BLaER1 (cell line): Measurements from ENCODE around the gene TRAF2.
A peak's percentile ranks its signal among the peaks of the same experiment; 100 is the strongest.

ENCODE experiments used
- H3K27ac ChIP-seq: shearing (Covaris generic); formaldehyde crosslinking; 2 replicates; pipeline ENCODE4 v1.8.1; 2022
- H3K27me3 ChIP-seq: shearing (Covaris generic); formaldehyde crosslinking; 2 replicates; pipeline ENCODE4 v1.8.1; 2022
- H3K36me3 ChIP-seq: shearing (Covaris generic); formaldehyde crosslinking; 2 replicates; pipeline ENCODE4 v1.8.1; 2022
- H3K4me1 ChIP-seq: shearing (Covaris generic); formaldehyde crosslinking; 2 replicates; pipeline ENCODE4 v1.8.1; 2022
- H3K4me2 ChIP-seq: shearing (Covaris generic); formaldehyde crosslinking; 2 replicates; pipeline ENCODE4 v1.8.1; 2022
- H3K4me3 ChIP-seq: shearing (Covaris generic); formaldehyde crosslinking; 2 replicates; pipeline ENCODE4 v1.8.1; 2022
- H3K9ac ChIP-seq: shearing (Covaris generic); formaldehyde crosslinking; 2 replicates; pipeline ENCODE4 v1.8.1; 2022
- H3K9me3 ChIP-seq: shearing (Covaris generic); formaldehyde crosslinking; 2 replicates; pipeline ENCODE4 v1.8.1; 2022
- H4K20me1 ChIP-seq: shearing (Covaris generic); formaldehyde crosslinking; 2 replicates; pipeline ENCODE4 v1.8.1; 2022
- Cebpa-rat ChIP-seq: shearing (Covaris generic); IDR thresholded peaks from 2 replicates; pipeline ENCODE4 v1.8.1; 2022

The TRAF2 gene

GRCh38 chr9:136943291-136944211, 57.2 kb downstream of the TRAF2 start:
- Histone ChIP-seq H3K9me3 (no peaks in the 10 kb centered on the region), H3K4me1 (peaks cover 39% of the 10 kb centered on the region)
- no peak for TF ChIP-seq Cebpa-rat

GRCh38 chr9:136944212-136944518, 57.8 kb downstream of the TRAF2 start:
- no peak for TF ChIP-seq Cebpa-rat
- H3K27me3 ChIP-seq, result no peaks in the 10 kb centered on the region
- H3K4me3 ChIP-seq, result peak overlapping the region; percentile 99
- no peaks in the 10 kb centered on the region for H3K9me3 ChIP-seq
- H3K27ac ChIP-seq, result peak overlapping the region; percentile 95
- H3K36me3 ChIP-seq, result peaks cover 38% of the 10 kb centered on the region
- peaks cover 52% of the 10 kb centered on the region for H4K20me1 ChIP-seq
- peaks cover 45% of the 10 kb centered on the region for H3K4me1 ChIP-seq
- peak overlapping the region; percentile 96 for H3K9ac ChIP-seq
- H3K4me2 ChIP-seq, result peak overlapping the region; percentile 99

More at GRCh38 chr9:136943291-136944211, 57.2 kb downstream of the TRAF2 start:
- H3K36me3 ChIP-seq, result peaks cover 42% of the 10 kb centered on the region
- peak overlapping the region; percentile 99 for H3K4me2 ChIP-seq
- H4K20me1 ChIP-seq, result peaks cover 53% of the 10 kb centered on the region
- H3K27ac ChIP-seq, result peak overlapping the region; percentile 95
- peak overlapping the region; percentile 96 for H3K9ac ChIP-seq
- no peaks in the 10 kb centered on the region for H3K27me3 ChIP-seq
- H3K4me3 ChIP-seq, result peak overlapping the region; percentile 99

GRCh38 chr9:136944519-136945332, 58.4 kb downstream of the TRAF2 start, which contains the start of the genes C8G and FBXW5:
Gene C8G, plus strand, starts transcription at chr9:136945243. Its CDS starts 78 bp downstream, at chr9:136945321.
Gene FBXW5, minus strand, starts transcription at chr9:136944738. Its CDS starts 655 bp downstream, at chr9:136944083.
- Histone ChIP-seq H3K27ac (peak within 1 kb of the TSS; percentile 95), H3K9ac (peak within 1 kb of the TSS; percentile 96), H4K20me1 (peaks cover 46% of the 10 kb centered on the region), H3K4me3 (peak within 1 kb of the TSS; percentile 99), H3K4me2 (peak within 1 kb of the TSS; percentile 99), H3K36me3 (peaks cover 33% of the 10 kb centered on the region), H3K27me3 (no peaks in the 10 kb centered on the region), H3K9me3 (no peaks in the 10 kb centered on the region), H3K4me1 (peaks cover 47% of the 10 kb centered on the region)
- TF ChIP-seq Cebpa-rat, result no peak

GRCh38 chr9:136945333-136946227, 59.3 kb downstream of the TRAF2 start:
- H3K27me3 ChIP-seq, result no peaks in the 10 kb centered on the region
- H3K4me2 ChIP-seq, result peak overlapping the region; percentile 66
- no peak overlapping the region for H3K9ac ChIP-seq
- peak overlapping the region; percentile 51; the same call in 1 of the 2 replicates for H3K27ac ChIP-seq
- no peak overlapping the region for H3K4me3 ChIP-seq
- H3K36me3 ChIP-seq, result peaks cover 24% of the 10 kb centered on the region
- TF ChIP-seq Cebpa-rat, result no peak
- peaks cover 51% of the 10 kb centered on the region for H3K4me1 ChIP-seq
- H4K20me1 ChIP-seq, result peaks cover 38% of the 10 kb centered on the region
- H3K9me3 ChIP-seq, result no peaks in the 10 kb centered on the region

- H3K27ac ChIP-seq, result no peak overlapping the region
- peak overlapping the region; percentile 34; the same call in 1 of the 2 replicates for H3K9ac ChIP-seq
- peaks cover 16% of the 10 kb centered on the region for H3K36me3 ChIP-seq
- H4K20me1 ChIP-seq, result peaks cover 29% of the 10 kb centered on the region
- no peak for TF ChIP-seq Cebpa-rat
- peaks cover 55% of the 10 kb centered on the region for H3K4me1 ChIP-seq
- no peaks in the 10 kb centered on the region for H3K27me3 ChIP-seq
- no peak overlapping the region for H3K4me3 ChIP-seq
- no peak overlapping the region for H3K4me2 ChIP-seq
- no peaks in the 10 kb centered on the region for H3K9me3 ChIP-seq
Observed at GRCh38 chr9:136946228-136947027, 60.1 kb downstream of the TRAF2 start.

GRCh38 chr9:136947028-136947891, 60.9 kb downstream of the TRAF2 start:
- H3K27ac ChIP-seq, result peak overlapping the region; percentile 19
- no peak for TF ChIP-seq Cebpa-rat
- H3K36me3 ChIP-seq, result peaks cover 7% of the 10 kb centered on the region
- peaks cover 21% of the 10 kb centered on the region for H4K20me1 ChIP-seq
- H3K4me3 ChIP-seq, result no peak overlapping the region
- H3K4me2 ChIP-seq, result no peak overlapping the region
- H3K27me3 ChIP-seq, result no peaks in the 10 kb centered on the region
- H3K4me1 ChIP-seq, result peaks cover 55% of the 10 kb centered on the region
- H3K9ac ChIP-seq, result peak overlapping the region; percentile 34; the same call in 1 of the 2 replicates
- H3K9me3 ChIP-seq, result no peaks in the 10 kb centered on the region

GRCh38 chr9:136947955-136948510, 61.7 kb downstream of the TRAF2 start:
- no peaks in the 10 kb centered on the region for H3K9me3 ChIP-seq
- no peaks in the 10 kb centered on the region for H3K27me3 ChIP-seq
- peaks cover 13% of the 10 kb centered on the region for H4K20me1 ChIP-seq
- peaks cover 52% of the 10 kb centered on the region for H3K4me1 ChIP-seq
- no peak for TF ChIP-seq Cebpa-rat
- no peak overlapping the region for H3K4me3 ChIP-seq
- H3K36me3 ChIP-seq, result no peaks in the 10 kb centered on the region
- H3K4me2 ChIP-seq, result no peak overlapping the region
- H3K9ac ChIP-seq, result no peak overlapping the region
- peak overlapping the region; percentile 19; the same call in 1 of the 2 replicates for H3K27ac ChIP-seq
